Measurements from ENCODE around the gene NOL3. TPM values are rescaled to one million over a fixed set of nuclear protein-coding genes. Genes with fewer than 3 reads are reported as not detected.

Gene NOL3
- total and polyA plus RNA-seq, 4 donors, result 25.3 to 51.9 (median 41.2) TPM

- TF ChIP-seq, protein P1, sequence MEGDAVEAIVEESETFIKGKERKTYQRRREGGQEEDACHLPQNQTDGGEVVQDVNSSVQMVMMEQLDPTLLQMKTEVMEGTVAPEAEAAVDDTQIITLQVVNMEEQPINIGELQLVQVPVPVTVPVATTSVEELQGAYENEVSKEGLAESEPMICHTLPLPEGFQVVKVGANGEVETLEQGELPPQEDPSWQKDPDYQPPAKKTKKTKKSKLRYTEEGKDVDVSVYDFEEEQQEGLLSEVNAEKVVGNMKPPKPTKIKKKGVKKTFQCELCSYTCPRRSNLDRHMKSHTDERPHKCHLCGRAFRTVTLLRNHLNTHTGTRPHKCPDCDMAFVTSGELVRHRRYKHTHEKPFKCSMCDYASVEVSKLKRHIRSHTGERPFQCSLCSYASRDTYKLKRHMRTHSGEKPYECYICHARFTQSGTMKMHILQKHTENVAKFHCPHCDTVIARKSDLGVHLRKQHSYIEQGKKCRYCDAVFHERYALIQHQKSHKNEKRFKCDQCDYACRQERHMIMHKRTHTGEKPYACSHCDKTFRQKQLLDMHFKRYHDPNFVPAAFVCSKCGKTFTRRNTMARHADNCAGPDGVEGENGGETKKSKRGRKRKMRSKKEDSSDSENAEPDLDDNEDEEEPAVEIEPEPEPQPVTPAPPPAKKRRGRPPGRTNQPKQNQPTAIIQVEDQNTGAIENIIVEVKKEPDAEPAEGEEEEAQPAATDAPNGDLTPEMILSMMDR (IDR thresholded peaks at IDR 0.05; ENCODE audit: control extremely low read depth, extremely low read depth), result no peak
- ATAC-seq (ENCODE audit: insufficient read depth, low FRiP score) (no peak), DNase-seq (no peak)
Observed at GRCh38 chr16:67147437-67148140, 22.7 kb upstream of the NOL3 start.

DNA sequence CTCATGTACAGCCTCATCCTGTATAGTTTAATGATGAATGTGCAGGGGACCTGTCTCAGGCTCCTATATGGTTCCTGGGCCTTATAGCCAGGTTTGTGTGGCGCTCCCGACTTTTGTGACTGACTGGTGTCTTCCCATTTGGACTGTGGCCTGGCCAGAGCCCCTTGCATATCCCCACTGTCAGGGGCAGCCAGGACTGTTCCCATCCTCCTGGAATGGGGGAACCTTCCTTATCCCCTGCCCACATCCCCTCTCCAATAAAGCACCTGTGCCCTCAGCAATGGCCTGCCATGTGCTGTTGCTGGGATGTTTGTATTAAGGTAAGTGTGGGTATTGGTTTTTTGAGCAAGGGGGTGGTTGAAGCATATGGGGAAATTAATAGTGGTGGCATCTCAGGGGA is 22.1 kb upstream of the NOL3 start:
- WGBS, 2 donors, result 93 to 98% methylated on average over 2 of the region's 2 CpGs
- Histone ChIP-seq H3K27me3 (ENCODE audit: control insufficient read depth in 3 of 3, insufficient read depth in 3 of 3, low read length in 2 of 3) (peaks cover 0 to 5% (median 3%) of the 10 kb centered on the region in 3 donors), H3K9me3 (ENCODE audit: control insufficient read depth in 4 of 4, insufficient read depth in 3 of 4, low read length in 3 of 4) (peaks cover 0 to 2% (median 0%) of the 10 kb centered on the region in 4 donors), H3K9ac (ENCODE audit: insufficient read depth in 1 of 2, low read length in 2 of 2) (no peak overlapping the region), H3K27ac (ENCODE audit: low read depth in 1 of 2, low read length in 1 of 2) (no peak overlapping the region), H3K4me1 (ENCODE audit: control insufficient read depth in 5 of 5, insufficient read depth in 5 of 5, low read length in 5 of 5) (peaks cover 0 to 15% (median 4%) of the 10 kb centered on the region in 5 donors), H3K36me3 (ENCODE audit: control insufficient read depth in 4 of 4, insufficient read depth in 4 of 4, low read length in 4 of 4) (peaks cover 10 to 49% (median 34%) of the 10 kb centered on the region in 4 donors), H3K4me3 (no peak overlapping the region)
- TF ChIP-seq, protein P1 (IDR thresholded peaks at IDR 0.05; ENCODE audit: control extremely low read depth, extremely low read depth), result no peak
- no peak for DNase-seq
- ATAC-seq (ENCODE audit: insufficient read depth, low FRiP score), result no peak

More at GRCh38 chr16:67147437-67148140, 22.7 kb upstream of the NOL3 start:
- H3K27me3 ChIP-seq (ENCODE audit: control insufficient read depth in 3 of 3, insufficient read depth in 3 of 3, low read length in 2 of 3), result peaks cover 0 to under 1% (median 0%) of the 10 kb centered on the region in 3 donors
- H3K4me1 ChIP-seq (ENCODE audit: control insufficient read depth in 5 of 5, insufficient read depth in 5 of 5, low read length in 5 of 5), result peaks cover 0 to 15% (median 4%) of the 10 kb centered on the region in 5 donors
- no peak overlapping the region for H3K9ac ChIP-seq (ENCODE audit: insufficient read depth in 1 of 2, low read length in 2 of 2)
- H3K36me3 ChIP-seq (ENCODE audit: control insufficient read depth in 4 of 4, insufficient read depth in 4 of 4, low read length in 4 of 4), result peaks cover 10 to 54% (median 36%) of the 10 kb centered on the region in 4 donors
- no peak overlapping the region for H3K27ac ChIP-seq (ENCODE audit: low read depth in 1 of 2, low read length in 1 of 2)
- 90 to 92% methylated on average over 4 of the region's 4 CpGs for WGBS, 2 donors
- peaks cover 0 to 2% (median 0%) of the 10 kb centered on the region in 4 donors for H3K9me3 ChIP-seq (ENCODE audit: control insufficient read depth in 4 of 4, insufficient read depth in 3 of 4, low read length in 3 of 4)
- no peak overlapping the region for H3K4me3 ChIP-seq

DNA sequence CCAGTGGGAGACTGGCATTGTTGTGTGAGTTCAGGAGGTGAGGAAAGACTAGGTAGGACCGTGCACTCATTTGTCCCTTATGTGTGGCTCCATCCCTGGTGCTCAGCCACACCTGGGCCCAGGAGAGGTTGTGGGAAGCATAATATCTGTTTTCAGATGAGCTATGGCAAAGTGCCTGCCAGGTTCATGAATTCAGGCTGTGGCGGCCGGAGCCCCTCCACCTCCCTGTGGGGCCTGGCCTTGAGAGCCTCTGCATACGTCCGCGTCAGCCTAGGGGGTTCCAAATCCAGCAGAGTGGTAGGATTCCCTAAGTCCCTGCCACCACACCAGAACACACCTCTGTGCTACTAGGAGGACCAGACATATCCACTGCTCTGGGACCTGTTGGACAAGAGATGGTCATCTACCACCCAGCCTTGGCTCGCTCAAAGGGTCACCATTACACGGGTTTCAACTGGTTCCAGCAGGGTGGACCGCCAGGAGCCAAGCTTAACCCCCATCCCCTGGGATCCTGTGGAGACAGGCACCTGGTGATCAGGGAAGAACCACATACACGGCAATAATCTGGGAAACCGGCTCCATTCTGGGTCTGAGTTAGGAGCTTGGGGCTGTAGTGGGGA is 21.6 kb upstream of the NOL3 start:
- DNase-seq (no peak), ATAC-seq (ENCODE audit: insufficient read depth, low FRiP score) (no peak)
- Histone ChIP-seq H3K9me3 (ENCODE audit: control insufficient read depth in 4 of 4, insufficient read depth in 3 of 4, low read length in 3 of 4) (peaks cover 0 to 2% (median 0%) of the 10 kb centered on the region in 4 donors), H3K36me3 (ENCODE audit: control insufficient read depth in 4 of 4, insufficient read depth in 4 of 4, low read length in 4 of 4) (peaks cover 10 to 45% (median 30%) of the 10 kb centered on the region in 4 donors), H3K27ac (ENCODE audit: low read depth in 1 of 2, low read length in 1 of 2) (no peak overlapping the region), H3K27me3 (ENCODE audit: control insufficient read depth in 3 of 3, insufficient read depth in 3 of 3, low read length in 2 of 3) (peaks cover 0 to 6% (median 5%) of the 10 kb centered on the region in 3 donors), H3K9ac (ENCODE audit: insufficient read depth in 1 of 2, low read length in 2 of 2) (no peak overlapping the region), H3K4me3 (no peak overlapping the region), H3K4me1 (ENCODE audit: control insufficient read depth in 5 of 5, insufficient read depth in 5 of 5, low read length in 5 of 5) (peaks cover 0 to 15% (median 4%) of the 10 kb centered on the region in 5 donors)
- WGBS, 2 donors, result 94 to 95% methylated on average over 11 of the region's 11 CpGs
- TF ChIP-seq, protein P1 (IDR thresholded peaks at IDR 0.05; ENCODE audit: control extremely low read depth, extremely low read depth), result no peak

Measured in lung (tissue), 12 donors.